Endothelial cell of umbilical vein (primary cell): Measurements from ENCODE around the gene GPLD1. TPM values are rescaled to one million over a fixed set of nuclear protein-coding genes. Genes with fewer than 3 reads are reported as not detected.
"Not testable (repeated sequence)": the region's sequence is repeated elsewhere in the genome, so short reads cannot be mapped to it uniquely, and the experiment has no call there.

ENCODE experiments used
- BruUV-seq: library from RNA; stranded (reverse); fragments of 400-500 nt; replicated peaks from 2 replicates; lab custom pipeline; 2021; lab: Mats Ljungman, UMichigan
- CTCF ChIA-PET: fragments of 300-600, 350-600 bp; sonication (Branson Sonifier 250); formaldehyde crosslinking; loops from one replicate; lab custom pipeline; 2021; ENCODE audit warnings: antibody characterized with exemption, inconsistent platforms; lab: Charles Lee
- POLR2A ChIA-PET: fragments of 300-600, 350-600 bp; sonication (Branson Sonifier 250); formaldehyde crosslinking; loops from one replicate; lab custom pipeline; 2021; ENCODE audit warnings: antibody characterized with exemption, inconsistent platforms; lab: Charles Lee
- DNase-seq: peaks from one replicate; pipeline ENCODE4 v3.0.0-alpha.2; 2011; ENCODE audit warnings: low read depth, low spot score
- FAIRE-seq: peaks from 2 replicates; lab custom pipeline; 2011; peaks lifted over from hg19 to GRCh38; lab: Jason Lieb, UNC
- H2AFZ ChIP-seq: 2 replicates; pipeline ENCODE4 v1.6.0; 2012; ENCODE audit warnings: low read depth, low read length, control low read depth, inconsistent platforms
- H3K27ac ChIP-seq: 2 replicates; pipeline ENCODE4 v1.5.1; 2011; ENCODE audit warnings: low read depth, mild to moderate bottlenecking, control low read depth, low read length, moderate library complexity; ENCODE audit not compliant: insufficient read depth
- H3K27me3 ChIP-seq, 2 experiments: 2 replicates each; pipeline versions ENCODE4 v1.6.0 to v1.6.1; 2011; ENCODE audit warnings: low read length in 2 of 2, mixed read lengths in 1 of 2; ENCODE audit not compliant: control insufficient read depth in 2 of 2, insufficient read depth in 2 of 2
- H3K36me3 ChIP-seq, 2 experiments: 2 replicates in 1 of 2; 3 replicates in 1 of 2; pipeline ENCODE4 v1.5.1; 2011; ENCODE audit warnings: low read length in 2 of 2, mild to moderate bottlenecking in 1 of 2, moderate library complexity in 1 of 2; ENCODE audit not compliant: control insufficient read depth in 2 of 2, insufficient read depth in 2 of 2; ENCODE audit errors: extremely low read depth in 1 of 2
- H3K4me1 ChIP-seq: 3 replicates; pipeline ENCODE4 v1.5.1; 2011; ENCODE audit warnings: mild to moderate bottlenecking, low read length; ENCODE audit not compliant: control insufficient read depth, insufficient read depth; ENCODE audit errors: extremely low read depth
- H3K4me2 ChIP-seq: 2 replicates; pipeline ENCODE4 v1.6.1; 2011; ENCODE audit warnings: low read length, control low read depth, mixed read lengths; ENCODE audit not compliant: insufficient read depth
- H3K4me3 ChIP-seq, 3 experiments: fragments of 200-600 bp in 1 of 3; sonication (generic), shearing (Covaris generic) in 1 of 3; replicated peaks in 1 of 3; 2 replicates each; pipeline ENCODE4 v1.5.1; 2011 to 2016; ENCODE audit warnings: control low read depth in 3 of 3, low read length in 3 of 3, mild to moderate bottlenecking in 2 of 3, inconsistent platforms in 1 of 3, low read depth in 1 of 3, moderate library complexity in 1 of 3; ENCODE audit not compliant: insufficient read depth in 1 of 3
- H3K79me2 ChIP-seq: 2 replicates; pipeline ENCODE4 v1.6.0; 2012; ENCODE audit warnings: low read length, inconsistent platforms; ENCODE audit not compliant: control insufficient read depth, insufficient read depth
- H3K9ac ChIP-seq: replicated peaks from 2 replicates; pipeline ENCODE3; 2011; ENCODE audit warnings: low read length, control low read depth; ENCODE audit not compliant: insufficient read depth; ENCODE audit errors: extremely low read depth
- H3K9me1 ChIP-seq: replicated peaks from 3 replicates; pipeline ENCODE4 v1.6.0; 2011; ENCODE audit warnings: mild to moderate bottlenecking, low read length; ENCODE audit not compliant: control insufficient read depth, insufficient read depth; ENCODE audit errors: extremely low read depth
- H3K9me3 ChIP-seq: replicated peaks from 2 replicates; pipeline ENCODE4 v1.5.1; 2012; ENCODE audit warnings: low read length, inconsistent platforms; ENCODE audit not compliant: control insufficient read depth, insufficient read depth
- H4K20me1 ChIP-seq: replicated peaks from 2 replicates; pipeline ENCODE3; 2011; ENCODE audit warnings: mild to moderate bottlenecking, low read length; ENCODE audit not compliant: control insufficient read depth, insufficient read depth; ENCODE audit errors: extremely low read depth
- MYC ChIP-seq: IDR thresholded peaks from one replicate; pipeline ENCODE4 v1.6.1; 2011; ENCODE audit warnings: mild to moderate bottlenecking, low read depth, low read length
- dilution Hi-C: fragments of 300-500 bp; cut with MboI; formaldehyde crosslinking; loops from one replicate; pipeline ENCODE4 v1.15.0; 2019; ENCODE audit warnings: low sequenced_read_pairs; ENCODE audit not compliant: extremely low pct_ligation_motif_present
- intact Hi-C: fragments of 100-400 bp; cut with micrococcal nuclease; formaldehyde crosslinking; loops from one replicate; pipeline ENCODE4 v1.10.0; 2022
- polyA plus RNA-seq, 4 experiments: library from polyadenylated mRNA; depleted of rRNA in 3 of 4; stranded (reverse) in 3 of 4; unstranded in 1 of 4; fragments of >200 nt; gene quantifications; 2 replicates each; pipeline versions ENCODE4 v1.2.1 to v1.2.3, GENCODE V29; 2011 to 2012; ENCODE audit warnings: missing spikeins in 1 of 4
- total RNA-seq: library from RNA; stranded (reverse); gene quantifications from 2 replicates; pipeline ENCODE4 v1.2.3, GENCODE V29; 2021

Gene GPLD1
- total and polyA plus RNA-seq, 2 donors (not counting 3 experiments of a cell fraction or from before 2014, with no cell fraction given), result 0.03 to 0.53 TPM

GRCh38 chr6:24415753-24416152, 73.6 kb downstream of the GPLD1 start:
- Histone ChIP-seq H3K27ac (no peak overlapping the region), H3K27me3 (no peaks in the 10 kb centered on the region), H3K79me2 (no peaks in the 10 kb centered on the region), H3K9me1 (no peaks in the 10 kb centered on the region), H2AFZ (no peak overlapping the region), H3K36me3 (peaks cover 16 to 18% of the 10 kb centered on the region in 2 experiments), H3K4me2 (no peak overlapping the region), H3K4me3 (no peak overlapping the region), H4K20me1 (no peaks in the 10 kb centered on the region), H3K9me3 (no peaks in the 10 kb centered on the region), H3K9ac (no peak overlapping the region), H3K4me1 (no peaks in the 10 kb centered on the region)
- ChIA-PET POLR2A (no interaction called here), CTCF (no interaction called here)
- DNase-seq (no peak), FAIRE-seq (no peak)
- no TSS peak for BruUV-seq
- dilution Hi-C loops, result no loop called here
- intact Hi-C loops, result no loop called here
- no peak for TF ChIP-seq MYC

GRCh38 chr6:24414531-24414930, 74.8 kb downstream of the GPLD1 start:
- H4K20me1 ChIP-seq, intact Hi-C loops, H3K9me1 ChIP-seq, H3K27me3 ChIP-seq, H3K4me3 ChIP-seq, H3K9ac ChIP-seq, CTCF ChIA-PET, H3K9me3 ChIP-seq, H3K79me2 ChIP-seq, H3K4me1 ChIP-seq, H3K4me2 ChIP-seq, dilution Hi-C loops, H2AFZ ChIP-seq, DNase-seq, FAIRE-seq, POLR2A ChIA-PET, BruUV-seq, H3K27ac ChIP-seq: not testable (repeated sequence)
- peaks cover 10 to 11% of the 10 kb centered on the region in 2 experiments for H3K36me3 ChIP-seq
